K562 (cell line): ENCODE data around the gene RELL2. TPM values are rescaled to one million over a fixed set of nuclear protein-coding genes. Genes with fewer than 3 reads are reported as not detected.

Source experiments
- ATAC-seq: fragments of 200-7000 bp; cut with Tn5 transposase; 3 replicates; pipeline ENCODE4 v1.9.1; 2020; ENCODE audit warnings: moderate library complexity
- BruUV-seq: library from RNA; stranded (reverse); fragments of 400-500 nt; replicated peaks from 2 replicates; lab custom pipeline; 2021; lab: Mats Ljungman, UMichigan
- CTCF ChIA-PET: fragments of 300-600 bp; formaldehyde crosslinking; extraction: SDS; loops from one replicate; lab custom pipeline; 2021; ENCODE audit warnings: low intra/inter-chr PET ratio; lab: Yijun Ruan, JAX
- POLR2A ChIA-PET: fragments of 300-600, 350-650 bp; sonication (Branson Sonifier 250); formaldehyde crosslinking; extraction: SDS; loops from one replicate; lab custom pipeline; 2021; ENCODE audit warnings: antibody characterized with exemption, inconsistent platforms; lab: Yijun Ruan, JAX
- DNase-seq, 4 experiments: peaks; one replicate each; pipeline versions ENCODE4 v3.0.0 to v3.0.0-alpha.2; 2011 to 2018; ENCODE audit warnings: low spot score in 3 of 4, mixed read lengths in 3 of 4; ENCODE audit errors: extremely low read depth in 1 of 4
- FAIRE-seq: peaks from 2 replicates; lab custom pipeline; 2011; peaks lifted over from hg19 to GRCh38; lab: Jason Lieb, UNC
- H2AFZ ChIP-seq: 2 replicates; pipeline ENCODE4 v1.6.0; 2011; ENCODE audit warnings: low read depth, low read length, control low read depth, inconsistent platforms
- H3K27ac ChIP-seq: fragments of 200-600 bp; 3 replicates; pipeline ENCODE4 v1.8.0; 2011; ENCODE audit warnings: low read depth, mild to moderate bottlenecking, control low read depth, inconsistent platforms, low read length, moderate library complexity, mixed read lengths; ENCODE audit errors: extremely low read depth
- H3K27me3 ChIP-seq, 2 experiments: fragments of 300-600 bp in 1 of 2; 2 replicates in 1 of 2; 3 replicates in 1 of 2; pipeline versions ENCODE4 v1.6.0 to v1.8.0; 2011; ENCODE audit warnings: inconsistent platforms in 2 of 2, low read length in 2 of 2, mild to moderate bottlenecking in 1 of 2, mixed read lengths in 1 of 2, moderate library complexity in 1 of 2; ENCODE audit not compliant: control insufficient read depth in 2 of 2, insufficient read depth in 2 of 2
- H3K36me3 ChIP-seq: fragments of 300-600 bp; 3 replicates; pipeline ENCODE4 v1.8.0; 2011; ENCODE audit warnings: mild to moderate bottlenecking, low read length, inconsistent platforms; ENCODE audit not compliant: control insufficient read depth, insufficient read depth
- H3K4me1 ChIP-seq, 2 experiments: fragments of 200-600 bp in 1 of 2; replicated peaks in 1 of 2; 2 replicates in 1 of 2; 3 replicates in 1 of 2; pipeline versions ENCODE4 v1.5.1 to v1.8.0; 2011; ENCODE audit warnings: inconsistent platforms in 2 of 2, low read length in 2 of 2, mild to moderate bottlenecking in 1 of 2, mixed read lengths in 1 of 2, moderate library complexity in 1 of 2; ENCODE audit not compliant: control insufficient read depth in 2 of 2, insufficient read depth in 2 of 2
- H3K4me2 ChIP-seq: 2 replicates; pipeline ENCODE4 v1.6.1; 2011; ENCODE audit warnings: low read length, control low read depth, inconsistent platforms, mixed read lengths; ENCODE audit not compliant: insufficient read depth
- H3K4me3 ChIP-seq: fragments of 200-600 bp; sonication (generic), shearing (Covaris generic); 2 replicates; pipeline ENCODE4 v1.5.1; 2016; ENCODE audit warnings: control low read depth, inconsistent platforms
- H3K79me2 ChIP-seq: fragments of 200-600 bp; 3 replicates; pipeline ENCODE4 v1.8.0; 2011; ENCODE audit warnings: low read length, inconsistent platforms; ENCODE audit not compliant: control insufficient read depth, insufficient read depth
- H3K9ac ChIP-seq, 2 experiments: 2 replicates each; pipeline versions ENCODE4 v1.6.0 to v1.6.1; 2011; ENCODE audit warnings: low read depth in 2 of 2, low read length in 2 of 2, control low read depth in 1 of 2, inconsistent platforms in 1 of 2, mild to moderate bottlenecking in 1 of 2, mixed read lengths in 1 of 2; ENCODE audit not compliant: insufficient read depth in 1 of 2
- H3K9me1 ChIP-seq: one replicate; pipeline ENCODE4 v1.6.0; 2011; ENCODE audit warnings: inconsistent platforms, mild to moderate bottlenecking, low read length, moderate library complexity; ENCODE audit not compliant: control insufficient read depth, insufficient read depth
- H3K9me3 ChIP-seq: replicated peaks from 2 replicates; pipeline ENCODE4 v1.5.1; 2011; ENCODE audit warnings: low read depth, low read length, inconsistent platforms; ENCODE audit not compliant: control insufficient read depth, insufficient read depth
- H4K20me1 ChIP-seq: replicated peaks from 2 replicates; pipeline ENCODE4 v1.6.1; 2011; ENCODE audit warnings: low read length, inconsistent platforms, mixed read lengths; ENCODE audit not compliant: control insufficient read depth, insufficient read depth
- CREB1 ChIP-seq, 2 experiments: sonication (generic) in 1 of 2; formaldehyde crosslinking in 1 of 2; IDR thresholded peaks; 2 replicates each; pipeline versions ENCODE4 v1.6.1 to v1.8.0; 2012 to 2022; ENCODE audit warnings: inconsistent platforms in 1 of 2, mild to moderate bottlenecking in 1 of 2, missing genetic modification reagents in 1 of 2, moderate library complexity in 1 of 2
- DIDO1 ChIP-seq: fragments of 450-650 bp; IDR thresholded peaks from 2 replicates; pipeline ENCODE4 v1.6.1; 2016; ENCODE audit warnings: low read depth, missing biosample characterization, missing genetic modification characterization
- ELK3 ChIP-seq: fragments of 450-650 bp; formaldehyde crosslinking; IDR thresholded peaks from 2 replicates; pipeline ENCODE4 v1.4.0; 2020; ENCODE audit warnings: mild to moderate bottlenecking
- ETS2 ChIP-seq: IDR thresholded peaks from 2 replicates; pipeline ENCODE4 v1.6.1; 2016; ENCODE audit warnings: borderline replicate concordance, missing genetic modification characterization, mild to moderate bottlenecking, moderate library complexity, missing compliant biosample characterization; ENCODE audit not compliant: poor library complexity, severe bottlenecking
- FOXJ2 ChIP-seq: fragments of 200-800 bp; sonication (Bioruptor generic); IDR thresholded peaks from 2 replicates; pipeline ENCODE4 v1.6.1; 2016; ENCODE audit warnings: missing genetic modification characterization, missing compliant biosample characterization
- ID3 ChIP-seq, 2 experiments: fragments of 250-450 bp in 1 of 2; fragments of 450-650 bp in 1 of 2; sonication (Bioruptor Pico) in 1 of 2; IDR thresholded peaks; 2 replicates each; pipeline versions ENCODE4 v1.6.1 to v1.8.0; 2016 to 2021; ENCODE audit warnings: mild to moderate bottlenecking in 2 of 2, moderate library complexity in 2 of 2, missing compliant biosample characterization in 1 of 2, missing genetic modification characterization in 1 of 2
- MAFF ChIP-seq: IDR thresholded peaks from 2 replicates; pipeline ENCODE4 v1.6.1; 2012; ENCODE audit warnings: low read length, improper control_type of control experiment
- MAZ ChIP-seq, 2 experiments: fragments of 450-650 bp in 1 of 2; sonication (generic) in 1 of 2; formaldehyde crosslinking; IDR thresholded peaks in 1 of 2; conservative IDR thresholded peaks in 1 of 2; 2 replicates each; pipeline versions ENCODE4 v1.4.0 to v1.5.0; 2020; ENCODE audit warnings: mild to moderate bottlenecking in 1 of 2, missing genetic modification reagents in 1 of 2
- NFXL1 ChIP-seq: fragments of 450-650 bp; formaldehyde crosslinking; IDR thresholded peaks from 2 replicates; pipeline ENCODE4 v1.4.0; 2021; ENCODE audit warnings: mild to moderate bottlenecking
- NR4A1 ChIP-seq, 2 experiments: fragments of 250-450 bp in 1 of 2; fragments of 450-650 bp in 1 of 2; sonication (Bioruptor Pico) in 1 of 2; IDR thresholded peaks; 2 replicates each; pipeline versions ENCODE4 v1.4.0 to v1.6.1; 2016 to 2020; ENCODE audit warnings: mild to moderate bottlenecking in 2 of 2, missing compliant biosample characterization in 1 of 2, missing genetic modification characterization in 1 of 2, moderate library complexity in 1 of 2
- PML ChIP-seq: IDR thresholded peaks from 2 replicates; pipeline ENCODE4 v1.6.1; 2012; ENCODE audit warnings: low read length, inconsistent platforms
- SIN3A ChIP-seq, 2 experiments: fragments of 150-350 bp in 1 of 2; IDR thresholded peaks; 2 replicates each; pipeline ENCODE4 v1.6.1; 2011 to 2016; ENCODE audit warnings: borderline replicate concordance in 2 of 2, low read depth in 2 of 2, low read length in 2 of 2, mild to moderate bottlenecking in 2 of 2, moderate library complexity in 2 of 2; ENCODE audit not compliant: control insufficient read depth in 1 of 2
- SNAPC5 ChIP-seq: fragments of 250-450 bp; sonication (Bioruptor Pico); IDR thresholded peaks from 2 replicates; pipeline ENCODE4 v1.8.0; 2021; ENCODE audit warnings: moderate library complexity, mild to moderate bottlenecking, inconsistent platforms
- SP1 ChIP-seq: sonication (generic); formaldehyde crosslinking; IDR thresholded peaks from 2 replicates; pipeline ENCODE4 v1.8.1; 2022; ENCODE audit warnings: mild to moderate bottlenecking, missing genetic modification reagents
- ZBTB17 ChIP-seq: fragments of 450-650 bp; formaldehyde crosslinking; IDR thresholded peaks from 2 replicates; pipeline ENCODE4 v1.4.0; 2020; ENCODE audit warnings: mild to moderate bottlenecking
- ZBTB34 ChIP-seq: fragments of 250-450 bp; sonication (Bioruptor Pico); IDR thresholded peaks from 2 replicates; pipeline ENCODE4 v1.8.0; 2021; ENCODE audit warnings: mild to moderate bottlenecking, moderate library complexity
- WGBS: fragments of 100-300 bp; shearing (Covaris generic); methylation state at CpG from one replicate; pipeline ENCODE4 v1.1.6; 2016; ENCODE audit warnings: low coverage, mixed read lengths; ENCODE audit not compliant: insufficient coverage; ENCODE audit errors: missing lambda C conversion rate; 5-methylcytosine and 5-hydroxymethylcytosine counted together
- in situ Hi-C: fragments of 300-500 bp; cut with MboI; formaldehyde crosslinking; loops from 4 replicates; pipeline ENCODE4 v1.15.0; 2018; ENCODE audit warnings: inconsistent platforms, mixed read lengths
- intact Hi-C: fragments of 100-400 bp; cut with micrococcal nuclease; formaldehyde crosslinking; loops from 2 replicates; pipeline ENCODE4 v1.14.2; 2022
- polyA plus RNA-seq, 8 experiments: library from polyadenylated mRNA; depleted of rRNA in 4 of 8; stranded (reverse) in 5 of 8; unstranded in 3 of 8; fragments of >200 nt; fragmentation: Nextera tagmentation in 2 of 8; fragmentation: Illumina TruSeq in 1 of 8; extraction: Ambion mirVana in 2 of 8; extraction: Trizol in 1 of 8; gene quantifications; 2 replicates each; pipeline versions ENCODE4 v1.2.1 to v1.2.3, GENCODE V29; 2011 to 2014; ENCODE audit warnings: inconsistent platforms in 1 of 8, missing spikeins in 1 of 8
- total RNA-seq, 7 experiments: library from RNA; depleted of rRNA in 6 of 7; stranded (reverse); fragments of >200 nt in 6 of 7; fragmentation: Illumina TruSeq in 2 of 7; extraction: Trizol in 2 of 7; gene quantifications; 2 replicates each; pipeline versions ENCODE4 v1.2.1 to v1.2.3, GENCODE V29; 2011 to 2021; ENCODE audit warnings: low replicate concordance in 1 of 7

RELL2 gene
- total and polyA plus RNA-seq, 9 of the 15 experiments (the other 6 are each of a cell fraction or from before 2014, with no cell fraction given) = 0.06 to 36.0 (median 14.3) TPM

GRCh38 chr5:141685591-141685990 lies 48.8 kb downstream of the RELL2 start:
- ChIA-PET CTCF (no interaction called here), POLR2A (interaction anchor here (0.7 kb wide), 1 partner anchor 10 kb away, joined by 3 read pairs; no protein-coding TSS in a partner anchor)
- no peaks in the 10 kb centered on the region for H3K36me3 ChIP-seq
- no peak overlapping the region for H3K4me2 ChIP-seq
- ATAC-seq (no peak), FAIRE-seq (no peak), DNase-seq (no peak)
- no peaks in the 10 kb centered on the region for H3K27me3 ChIP-seq
- no peaks in the 10 kb centered on the region for H4K20me1 ChIP-seq
- H2AFZ ChIP-seq = no peak overlapping the region
- H3K27ac ChIP-seq = no peak overlapping the region
- no peak overlapping the region for H3K9ac ChIP-seq
- peaks cover 3% of the 10 kb centered on the region for H3K9me1 ChIP-seq
- no peaks in the 10 kb centered on the region for H3K9me3 ChIP-seq
- no peak overlapping the region for H3K4me3 ChIP-seq
- intact Hi-C loops (no loop called here), in situ Hi-C loops (no loop called here)
- 92% methylated on average over 1 of the region's 1 CpG for WGBS
- H3K79me2 ChIP-seq = peaks cover 12% of the 10 kb centered on the region; the same call in 1 of the 3 replicates
- H3K4me1 ChIP-seq = peaks cover 46 to 56% of the 10 kb centered on the region in 2 experiments
- BruUV-seq = no TSS peak
- no peak for TF ChIP-seq SP1 (CRISPR knock-in tag)
- no peak for TF ChIP-seq MAFF
- no peak for TF ChIP-seq SNAPC5 (CRISPR knock-in tag)
- no peak for TF ChIP-seq ELK3
- TF ChIP-seq CREB1 (IDR thresholded peaks at IDR 0.05) = no peak
- no peak for TF ChIP-seq CREB1 (CRISPR knock-in tag; IDR thresholded peaks at IDR 0.05)
- no peak for TF ChIP-seq FOXJ2 (tag)
- TF ChIP-seq NFXL1 (CRISPR knock-in tag) = no peak
- no peak for TF ChIP-seq ETS2
- no peak for TF ChIP-seq PML
- no peak for TF ChIP-seq SIN3A (IDR thresholded peaks at IDR 0.05; ENCODE audit: borderline replicate concordance in 2 of 2, control insufficient read depth in 1 of 2, low read depth in 2 of 2, low read length in 2 of 2)
- TF ChIP-seq NR4A1 (CRISPR knock-in tag; IDR thresholded peaks at IDR 0.05) = no peak
- TF ChIP-seq NR4A1 (tag; IDR thresholded peaks at IDR 0.05) = no peak
- TF ChIP-seq MAZ (CRISPR knock-in tag; conservative IDR thresholded peaks at IDR 0.05 in 1 of 2, IDR thresholded peaks at IDR 0.05 in 1 of 2) = no peak
- no peak for TF ChIP-seq ZBTB17 (CRISPR knock-in tag)
- TF ChIP-seq DIDO1 (tag) = no peak
- TF ChIP-seq ID3 (CRISPR knock-in tag; IDR thresholded peaks at IDR 0.05) = no peak
- TF ChIP-seq ID3 (tag; IDR thresholded peaks at IDR 0.05) = no peak
- TF ChIP-seq ZBTB34 (CRISPR knock-in tag) = no peak
